HuH-7.5 (cell line): ENCODE results near the gene PDE6C.
A peak's percentile ranks its signal among the peaks of the same experiment; 100 is the strongest.

Experiments used
- DNase-seq: peaks from one replicate; pipeline ENCODE4 v3.0.0; 2011; ENCODE audit warnings: low spot score

PDE6C gene

DNA sequence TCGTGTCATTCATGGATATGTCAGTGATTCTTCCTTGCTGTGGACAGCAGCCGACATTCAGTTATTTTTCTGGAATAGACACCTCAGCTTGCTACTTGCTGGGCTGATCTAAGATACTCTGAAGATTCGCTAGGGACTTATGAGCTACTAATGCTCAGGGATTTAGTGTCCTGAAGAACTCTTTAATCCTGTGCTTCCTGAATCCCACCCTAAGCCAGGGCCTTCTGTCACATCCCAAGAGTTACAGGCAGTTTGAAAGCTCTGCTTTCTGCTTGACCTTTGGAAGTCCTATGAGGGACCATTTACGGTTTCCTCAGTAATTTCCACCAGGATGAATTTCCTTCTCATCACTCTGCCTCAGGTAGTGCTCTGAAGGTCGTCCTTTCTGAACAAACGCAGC, at the start of gene PDE6C:
PDE6C (plus strand) TSS at position 227 of the 400 bp plus-strand sequence. CDS start 189 bp downstream, outside the sequence.
- DNase-seq, result no peak

DNA sequence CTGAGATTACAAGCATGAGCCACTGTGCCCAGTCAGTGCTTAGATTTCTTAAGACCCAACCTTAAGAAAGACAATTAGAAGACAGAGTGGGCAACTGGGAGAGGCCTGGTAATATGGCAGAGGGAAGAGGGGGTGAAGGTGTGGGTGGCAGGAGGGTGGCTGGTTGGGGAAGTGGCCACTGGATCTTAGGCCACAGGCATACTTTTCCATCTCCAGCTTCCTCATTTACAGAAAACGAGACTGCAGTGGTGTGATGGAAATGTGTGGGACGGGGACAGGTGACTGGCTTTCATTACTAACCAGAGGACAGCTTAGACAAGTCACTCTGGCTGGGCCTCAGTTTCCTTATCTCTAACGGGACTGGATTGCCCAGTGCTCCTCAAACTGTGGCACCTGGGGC, 46.9 kb upstream of the PDE6C start:
- DNase-seq, result no peak

DNA sequence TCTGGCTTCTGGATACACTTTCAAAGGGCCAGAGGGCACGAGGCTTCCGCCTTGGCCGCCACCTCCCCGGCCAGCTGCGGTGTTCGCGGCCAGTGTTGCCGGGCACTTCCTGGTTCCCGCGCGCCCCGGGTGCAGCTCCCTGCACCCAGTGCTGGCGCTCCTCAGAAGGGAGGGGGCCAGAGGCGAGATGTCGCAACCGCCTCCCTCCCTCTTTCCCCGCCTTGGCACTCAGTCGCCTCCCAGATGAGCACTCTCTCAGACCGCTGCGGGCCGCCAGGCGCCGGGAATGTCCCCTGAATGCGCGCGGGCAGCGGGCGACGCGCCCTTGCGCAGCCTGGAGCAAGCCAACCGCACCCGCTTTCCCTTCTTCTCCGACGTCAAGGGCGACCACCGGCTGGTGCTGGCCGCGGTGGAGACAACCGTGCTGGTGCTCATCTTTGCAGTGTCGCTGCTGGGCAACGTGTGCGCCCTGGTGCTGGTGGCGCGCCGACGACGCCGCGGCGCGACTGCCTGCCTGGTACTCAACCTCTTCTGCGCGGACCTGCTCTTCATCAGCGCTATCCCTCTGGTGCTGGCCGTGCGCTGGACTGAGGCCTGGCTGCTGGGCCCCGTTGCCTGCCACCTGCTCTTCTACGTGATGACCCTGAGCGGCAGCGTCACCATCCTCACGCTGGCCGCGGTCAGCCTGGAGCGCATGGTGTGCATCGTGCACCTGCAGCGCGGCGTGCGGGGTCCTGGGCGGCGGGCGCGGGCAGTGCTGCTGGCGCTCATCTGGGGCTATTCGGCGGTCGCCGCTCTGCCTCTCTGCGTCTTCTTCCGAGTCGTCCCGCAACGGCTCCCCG, 45.7 kb upstream of the PDE6C start, which contains the start of gene FFAR4:
FFAR4 (plus strand) TSS at position 231 of the 842 bp plus-strand sequence; CDS start at position 287, 56 bp downstream.
- peak; percentile 58 for DNase-seq

DNA sequence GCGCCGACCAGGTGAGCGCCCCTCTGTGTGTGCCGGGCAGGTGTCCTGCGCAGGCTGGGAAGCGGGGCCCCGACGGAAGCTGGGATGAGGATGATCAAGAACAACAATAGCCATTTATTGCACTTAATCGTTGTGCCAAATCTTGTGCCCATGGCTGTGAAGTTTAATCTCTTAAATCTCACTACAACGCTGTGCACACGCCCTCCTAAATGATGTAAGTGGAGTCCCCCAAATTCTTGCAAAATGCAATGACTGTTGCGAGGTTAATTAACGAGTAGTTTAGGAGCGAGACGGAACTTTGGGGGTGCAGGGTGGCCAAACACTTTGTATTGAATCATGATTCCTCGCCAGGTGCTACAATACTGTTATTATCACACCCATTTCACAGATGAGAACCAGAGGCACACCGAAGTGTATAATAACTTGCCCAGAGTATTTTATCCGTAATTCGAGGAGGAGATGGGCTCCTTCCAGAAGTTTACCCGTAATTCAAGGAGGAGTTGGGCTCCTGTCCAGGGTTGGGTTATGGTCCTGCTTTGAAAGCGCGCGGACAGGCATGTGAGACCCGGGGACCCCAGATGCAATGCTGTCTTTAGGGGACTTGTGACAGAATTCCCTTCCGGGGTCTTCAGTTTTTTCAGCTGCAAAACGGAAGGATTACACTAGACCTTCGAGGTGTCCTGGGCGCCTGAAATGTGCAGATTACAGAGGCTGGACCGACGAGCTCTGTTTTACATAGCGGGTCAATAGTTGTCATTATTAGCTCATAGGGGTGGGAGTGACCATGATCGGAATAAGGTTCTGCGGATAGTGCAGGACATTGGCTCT, 44.8 kb upstream of the PDE6C start:
- DNase-seq, result no peak

DNA sequence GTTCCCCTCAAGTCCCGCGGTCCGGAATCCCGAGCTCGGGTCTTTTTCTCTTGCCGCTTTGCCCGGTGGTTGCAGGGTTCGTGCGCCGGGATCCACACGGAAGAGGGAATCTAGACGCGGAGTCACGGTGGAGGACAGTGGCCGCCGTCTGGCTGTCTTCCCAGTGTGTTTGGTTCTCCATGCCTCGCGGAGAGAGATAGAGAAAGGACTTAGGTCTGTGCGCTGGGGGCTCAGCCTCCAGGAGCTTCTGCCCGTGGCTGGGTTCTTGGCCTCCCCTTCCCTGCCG, 44.3 kb upstream of the PDE6C start:
- no peak for DNase-seq

DNA sequence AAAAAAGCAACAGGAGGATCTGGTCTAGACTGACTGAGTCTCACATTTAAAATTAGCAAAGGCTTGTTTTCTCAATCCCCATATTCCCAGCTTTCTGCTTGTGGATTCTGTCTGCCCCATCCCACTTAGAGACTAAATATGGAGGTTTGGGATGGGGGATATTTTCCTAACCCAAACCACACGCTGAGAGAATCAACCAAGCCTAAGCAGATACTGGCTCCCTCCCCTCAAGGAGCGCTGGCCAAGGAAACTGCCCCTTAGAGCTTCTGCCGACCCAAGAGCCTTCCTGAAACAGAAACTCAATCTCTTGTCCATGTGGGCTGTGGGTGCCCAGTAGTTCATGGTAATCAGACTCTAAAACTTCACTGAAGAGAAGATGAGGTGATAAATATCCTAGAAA, 42.0 kb upstream of the PDE6C start:
- no peak for DNase-seq

DNA sequence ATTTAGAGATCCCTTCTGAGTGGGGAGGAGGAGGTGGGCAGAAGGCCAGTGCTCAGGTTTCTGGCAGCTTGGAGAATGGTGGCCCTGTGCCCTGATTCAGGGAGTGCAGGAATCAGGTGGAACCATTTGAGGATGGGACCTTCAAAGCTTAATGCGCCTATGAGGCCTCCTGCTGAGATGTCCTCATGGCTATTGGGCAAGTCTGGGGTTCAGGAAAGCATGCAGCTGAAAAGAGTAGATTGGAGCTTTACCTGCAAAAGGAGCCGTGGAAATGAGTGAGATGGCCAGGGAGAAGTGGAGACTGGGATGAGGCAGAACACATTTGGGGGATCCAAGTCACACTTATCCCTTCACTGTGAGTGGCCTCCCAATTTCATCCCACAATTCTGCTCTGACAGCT, 39.7 kb upstream of the PDE6C start:
- no peak for DNase-seq

DNA sequence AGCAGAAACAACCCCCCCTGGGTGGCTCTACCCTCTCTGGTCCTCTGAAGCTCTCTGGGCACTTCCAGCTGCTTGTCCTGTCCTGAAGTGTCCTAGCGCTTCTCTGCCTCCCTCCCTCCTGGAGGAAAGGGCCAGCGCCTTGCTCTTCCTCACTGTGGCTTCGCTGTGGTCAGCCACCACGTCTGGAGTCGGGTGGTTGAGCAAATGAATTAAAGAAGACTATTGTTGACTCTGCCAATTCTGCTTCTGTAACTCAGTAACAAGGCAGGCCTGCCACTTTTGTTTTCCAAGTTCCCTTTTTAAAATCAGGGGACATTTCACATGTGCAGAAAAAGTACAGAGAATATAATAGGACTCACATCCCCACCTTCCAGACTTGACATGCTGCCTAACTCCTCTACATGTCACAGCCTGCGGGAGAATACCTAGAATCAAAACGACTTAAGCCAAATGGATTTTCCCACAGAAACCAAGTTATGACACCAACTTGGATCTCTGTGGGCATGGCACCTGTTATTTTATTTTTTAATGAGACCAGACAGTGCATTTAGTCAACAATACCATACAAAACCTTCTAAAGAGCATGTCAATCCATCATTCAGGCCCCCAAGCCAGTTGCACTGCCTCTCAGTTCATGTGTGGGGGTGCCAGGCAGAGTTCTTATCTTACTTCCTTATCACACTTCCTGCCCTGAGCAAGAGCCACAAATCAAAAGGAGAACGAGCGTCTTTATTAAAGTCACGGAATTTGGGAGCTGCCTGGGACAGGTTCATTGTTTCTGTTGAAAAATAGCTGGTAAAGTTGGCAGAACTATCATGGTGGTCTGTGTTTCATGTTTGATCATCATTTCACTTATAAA, 39.1 kb upstream of the PDE6C start:
- no peak for DNase-seq

DNA sequence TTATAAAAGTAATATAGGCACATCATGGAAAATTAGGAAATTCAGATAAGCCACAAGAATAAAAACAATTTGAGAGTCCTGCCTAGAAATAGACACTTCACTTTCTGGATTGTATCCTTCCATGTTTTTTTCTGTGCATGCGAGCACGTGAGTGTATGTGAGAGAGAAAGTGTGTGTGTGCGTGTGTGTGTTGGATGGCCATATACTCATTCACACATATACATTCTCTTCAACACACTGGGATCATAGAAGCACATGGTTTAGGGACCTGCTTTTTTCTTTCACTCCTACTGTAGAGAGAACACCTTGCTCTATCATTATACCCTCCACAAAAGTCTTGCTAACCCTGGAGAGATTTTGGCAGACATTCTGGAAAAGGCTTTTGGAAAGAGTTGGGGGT, 38.4 kb upstream of the PDE6C start:
- DNase-seq, result no peak

DNA sequence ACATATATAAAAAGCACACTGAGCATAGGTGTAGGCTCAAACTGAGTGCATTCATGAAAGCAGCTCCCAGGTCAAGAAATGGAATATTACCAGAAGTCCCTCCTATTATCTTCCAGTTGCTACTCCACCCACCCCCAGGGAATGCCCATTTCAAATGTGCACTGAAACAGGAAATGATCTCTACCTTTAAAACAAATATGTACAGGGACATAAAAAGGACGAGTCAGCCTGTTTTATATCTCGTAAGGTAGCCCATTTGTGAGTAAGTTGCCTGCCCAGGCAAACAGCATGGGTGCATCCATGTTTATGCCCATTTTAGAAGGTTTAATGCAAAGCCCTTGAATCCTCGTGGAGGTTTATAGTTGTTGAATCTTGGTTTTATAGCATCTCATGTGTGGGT, 35.4 kb upstream of the PDE6C start:
- no peak for DNase-seq

DNA sequence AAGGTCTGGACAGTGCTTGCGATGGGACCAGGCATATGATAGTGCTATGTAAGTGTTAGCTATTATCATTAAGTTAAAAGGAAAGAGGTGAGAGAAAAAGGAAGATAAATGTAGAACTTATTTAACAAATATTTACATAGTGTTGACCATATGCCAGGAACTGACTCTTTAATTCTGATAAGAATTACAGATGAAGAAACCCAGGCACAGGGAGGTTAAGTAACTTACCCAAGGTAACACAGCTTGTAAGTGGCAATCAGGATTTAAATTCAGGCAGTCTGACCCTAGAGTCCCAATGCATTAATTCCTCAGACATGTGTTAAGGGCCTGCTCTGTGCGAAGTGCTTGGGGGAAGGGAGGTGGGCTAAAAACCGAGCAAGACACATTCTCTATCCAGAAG, 34.8 kb upstream of the PDE6C start:
- DNase-seq, result no peak

DNA sequence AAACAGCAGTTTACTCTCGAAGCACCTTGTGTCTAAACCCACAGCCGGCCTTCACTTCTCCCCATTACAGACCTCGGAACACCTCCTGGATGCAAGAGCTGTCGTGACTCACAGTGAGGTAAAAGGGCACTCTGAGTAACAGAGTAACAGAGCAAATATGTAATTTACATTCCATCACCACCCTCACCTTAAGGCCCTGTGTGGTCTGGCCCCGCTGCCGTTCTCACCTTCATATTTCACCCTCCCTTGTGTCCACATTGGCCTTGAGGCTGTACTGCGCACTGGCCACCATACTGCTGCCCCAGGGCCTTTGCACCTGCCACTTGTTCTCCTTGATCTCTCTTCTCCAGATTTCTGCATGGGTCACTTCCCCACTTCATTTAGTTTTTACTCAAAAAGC, 33.2 kb upstream of the PDE6C start:
- peak; percentile 52 for DNase-seq

DNA sequence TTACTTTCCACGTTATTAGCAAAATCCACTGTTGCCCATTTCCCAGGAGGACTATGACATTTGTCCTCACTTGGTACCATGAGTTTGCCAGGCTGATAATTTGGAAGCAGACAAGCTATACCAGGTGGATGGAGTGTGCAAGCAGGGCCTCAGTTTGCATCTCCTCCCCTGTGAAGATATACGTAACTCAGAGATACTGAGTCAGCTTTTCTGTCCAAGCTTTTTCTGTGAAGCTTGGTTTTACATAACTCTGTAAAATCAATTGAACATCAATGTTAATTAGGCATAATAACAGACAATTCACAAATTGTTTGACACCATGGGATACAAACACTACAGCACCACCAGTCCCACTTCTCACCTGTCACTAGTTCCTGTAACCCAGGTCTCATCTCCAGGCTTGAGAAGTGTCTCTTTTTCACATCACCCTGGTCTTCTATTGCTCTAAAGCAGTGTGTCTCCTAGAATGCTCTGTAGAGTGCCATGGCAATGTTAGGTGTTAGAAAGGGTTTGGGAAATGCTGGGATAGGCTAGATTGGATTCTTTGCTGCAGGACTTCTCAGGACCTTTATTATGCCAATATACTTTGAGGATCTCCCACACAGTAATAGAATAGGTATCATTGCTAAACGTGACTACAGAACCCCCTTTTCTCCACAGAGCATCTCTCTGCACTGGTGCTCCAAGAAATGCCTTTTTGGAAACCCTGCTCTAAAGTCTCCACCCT, 32.2 kb upstream of the PDE6C start:
- no peak for DNase-seq

DNA sequence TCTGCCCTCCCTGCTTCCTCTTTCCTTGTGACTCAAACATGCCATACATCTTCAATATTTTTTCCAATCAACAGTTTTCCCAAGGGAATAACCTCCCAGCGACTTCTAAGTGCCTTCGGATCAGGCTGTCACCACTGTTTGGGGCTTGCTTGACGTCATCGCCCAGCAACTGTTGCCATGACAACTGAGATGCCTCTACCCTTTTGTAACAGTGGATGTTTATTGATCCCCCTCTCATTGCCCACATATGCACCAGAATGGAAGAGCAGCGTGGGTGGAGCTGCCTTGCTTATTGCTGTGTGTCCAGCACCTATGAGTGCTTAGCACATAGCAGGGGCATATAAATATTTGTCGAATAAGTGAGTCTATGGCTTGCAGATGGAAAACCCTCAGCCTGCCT, 31.5 kb upstream of the PDE6C start:
- no peak for DNase-seq

DNA sequence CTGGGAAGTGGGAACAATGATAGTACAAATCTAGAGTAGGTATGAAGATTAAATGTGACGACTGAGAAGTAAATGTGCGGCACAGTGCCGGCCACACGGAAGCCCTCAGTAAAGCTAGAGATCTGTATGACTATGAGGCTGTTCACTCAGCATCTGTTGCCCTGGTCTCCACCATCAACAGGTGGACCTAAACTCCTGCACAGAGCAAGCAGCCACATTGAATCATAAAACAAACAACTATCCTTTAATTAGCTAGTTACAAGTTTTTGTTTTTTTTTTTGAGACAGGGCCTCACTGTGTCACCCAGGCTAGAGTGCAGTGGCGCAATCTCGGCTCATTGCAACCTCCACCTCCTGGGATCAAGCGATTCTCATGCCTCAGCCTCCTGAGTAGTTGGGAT, 27.9 kb upstream of the PDE6C start:
- no peak for DNase-seq

DNA sequence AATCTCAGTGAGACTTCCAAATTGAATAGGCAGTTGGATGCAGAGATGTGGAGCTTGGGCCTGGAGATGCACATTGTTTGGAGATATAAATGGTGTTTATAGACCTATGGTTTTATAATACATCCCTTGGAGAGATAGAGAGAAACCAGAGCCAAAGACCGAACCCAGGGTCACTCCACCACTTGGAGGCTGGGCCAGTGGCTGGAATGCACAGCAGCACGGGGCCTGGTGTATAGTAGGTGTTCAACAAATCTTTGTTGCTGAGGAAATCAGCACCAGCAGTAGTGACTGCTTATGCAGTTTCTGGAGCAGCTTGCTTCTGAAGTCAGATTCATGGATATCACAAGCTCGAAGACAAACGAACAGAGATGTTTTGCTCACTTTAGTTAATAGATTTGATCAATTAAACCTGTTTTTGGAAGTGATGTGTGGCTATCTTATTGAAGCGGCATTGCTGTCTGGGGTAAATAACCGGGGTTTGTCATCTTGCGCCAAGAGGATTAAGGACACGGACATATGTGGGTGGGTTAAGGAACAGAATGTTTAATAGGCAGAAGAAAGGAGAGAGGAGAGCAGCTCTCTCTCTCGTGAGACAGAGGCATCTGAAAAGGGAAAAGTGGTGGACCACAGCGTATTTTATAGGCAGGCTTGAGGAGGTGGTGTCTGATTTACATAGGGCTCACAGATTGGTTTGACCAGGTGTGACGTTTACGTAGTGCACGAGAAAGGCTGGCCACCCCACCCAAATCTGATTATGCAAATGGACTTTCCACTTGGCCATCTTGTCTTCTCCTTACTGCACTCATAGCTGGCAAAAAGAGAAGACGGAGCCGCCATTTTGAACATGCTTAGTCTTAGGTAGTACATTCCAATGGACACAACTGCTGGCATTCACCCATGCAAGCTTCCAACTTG, 22.4 kb upstream of the PDE6C start:
- DNase-seq, result no peak

DNA sequence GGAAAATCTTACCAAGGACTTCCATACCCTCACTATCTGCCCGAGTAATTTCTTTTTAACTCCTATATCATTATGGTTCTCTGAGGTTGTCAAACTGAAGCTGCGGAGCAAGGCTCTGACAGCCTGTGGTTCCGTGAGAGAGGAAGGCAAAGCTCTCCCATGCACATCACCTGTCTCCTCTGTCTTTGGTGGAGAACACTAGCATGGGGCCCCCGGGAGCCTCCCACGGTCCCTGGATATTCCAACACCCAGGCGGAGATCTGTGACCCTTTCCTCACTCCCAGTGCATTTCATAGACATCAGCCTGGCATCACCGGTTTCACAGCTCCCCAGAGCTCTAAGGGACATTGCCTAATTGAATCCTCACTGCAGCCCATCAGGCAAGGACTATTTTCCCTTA, 21.7 kb upstream of the PDE6C start:
- no peak for DNase-seq

DNA sequence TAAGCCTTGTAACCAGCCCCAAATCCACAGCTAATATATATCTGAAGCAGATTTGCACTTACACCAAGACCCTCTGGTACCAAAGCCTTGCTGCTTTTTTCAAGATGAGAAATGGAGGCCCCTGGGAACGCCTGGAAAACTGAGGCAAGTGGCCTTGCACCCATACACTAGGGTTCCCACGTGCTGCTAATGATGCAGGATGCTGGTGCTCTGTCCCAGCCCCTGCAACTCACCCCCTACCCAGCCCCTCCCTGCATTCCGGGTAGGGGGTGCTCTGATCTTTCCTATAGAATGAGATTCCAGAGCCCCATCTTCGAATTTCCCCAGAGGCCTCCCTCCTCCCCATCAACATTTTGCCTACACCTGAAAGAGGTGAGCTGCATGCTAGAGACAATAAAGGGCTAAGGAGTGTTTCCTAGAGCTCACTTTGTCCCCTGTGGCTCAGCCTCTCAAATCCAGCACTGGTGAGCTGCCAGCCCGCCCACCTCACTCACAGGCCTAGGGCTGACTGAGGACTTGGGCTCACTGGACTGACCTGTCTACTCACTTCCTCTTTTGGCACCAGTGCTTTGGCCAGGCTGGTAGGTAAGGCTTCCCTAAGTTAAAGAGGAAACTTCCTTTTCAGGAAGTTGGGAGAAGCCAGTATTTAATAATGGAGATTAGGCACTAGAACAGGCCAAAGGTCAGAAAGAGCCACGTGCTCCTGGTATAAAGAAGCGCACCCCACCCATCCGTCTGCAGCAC, 21.1 kb upstream of the PDE6C start:
- no peak for DNase-seq

DNA sequence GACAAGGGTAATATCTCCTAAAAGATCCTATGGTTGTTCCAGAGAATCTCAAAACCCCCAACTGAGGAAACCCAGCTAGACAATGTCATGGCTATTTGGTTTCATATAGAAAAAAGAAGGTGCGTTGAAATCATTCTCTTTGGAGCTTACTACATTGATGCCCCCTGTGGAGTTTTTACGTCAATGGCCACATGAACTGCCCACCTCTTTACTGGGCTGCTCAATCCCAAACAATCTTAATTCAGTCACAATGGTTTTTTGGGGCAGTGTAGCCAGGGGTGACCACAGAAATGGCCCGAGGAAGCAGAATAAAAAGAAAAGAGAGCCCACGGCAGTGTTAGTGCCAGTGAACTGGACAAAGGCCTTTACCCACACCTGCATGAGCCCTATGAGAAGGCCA, 19.1 kb upstream of the PDE6C start:
- no peak for DNase-seq

DNA sequence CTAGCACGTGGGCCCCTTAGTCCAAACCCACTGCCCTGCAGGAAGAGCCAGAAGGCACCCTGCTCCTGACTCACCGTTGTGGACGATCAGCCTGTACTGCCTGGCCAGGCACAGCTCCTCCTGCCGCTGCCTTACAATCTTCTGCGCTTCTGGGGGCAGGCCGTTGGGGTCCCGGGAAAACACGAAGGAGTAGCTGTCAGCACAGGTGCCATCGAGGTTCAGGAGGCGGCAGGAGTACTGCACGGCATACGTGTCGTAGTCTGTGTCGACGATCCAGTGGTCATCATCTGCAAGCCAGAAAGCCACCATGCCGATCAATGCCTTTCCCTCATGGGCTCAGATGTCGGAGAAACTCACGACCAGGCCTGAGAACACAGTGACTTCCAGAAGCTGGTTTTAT, 18.6 kb upstream of the PDE6C start:
- no peak for DNase-seq
